Uterus (tissue), 4 donors: ENCODE measurements around the gene HUS1B. TPM values are rescaled to one million over a fixed set of nuclear protein-coding genes. Genes with fewer than 3 reads are reported as not detected.

Experiments used
- DNase-seq, 2 donors: peaks; one replicate each; pipeline ENCODE4 v3.0.0-alpha.2; 2019 to 2020
- H3K27ac ChIP-seq, 2 donors: fragments of 200-600 bp; sonication (generic); 1 replicate in 1 of 2; 2 replicates in 1 of 2; pipeline ENCODE4 v1.5.1; 2016 to 2018
- H3K27me3 ChIP-seq, 2 donors: fragments of 200-600 bp; sonication (generic); one replicate each; pipeline ENCODE4 v1.5.1; 2018 to 2019; ENCODE audit warnings: control low read depth in 1 of 2
- H3K36me3 ChIP-seq, 2 donors: fragments of 200-600 bp; sonication (generic); one replicate each; pipeline ENCODE4 v1.5.1; 2019; ENCODE audit warnings: control low read depth in 1 of 2
- H3K4me1 ChIP-seq, 2 donors: fragments of 200-600 bp; sonication (generic); one replicate each; pipeline ENCODE4 v1.5.1; 2018 to 2019; ENCODE audit warnings: control low read depth in 1 of 2
- H3K4me3 ChIP-seq, 2 donors: fragments of 200-600 bp; sonication (generic); 1 replicate in 1 of 2; 2 replicates in 1 of 2; pipeline ENCODE4 v1.5.1; 2018 to 2019; ENCODE audit warnings: mild to moderate bottlenecking in 1 of 2
- H3K9me3 ChIP-seq, 2 donors: fragments of 200-600 bp; sonication (generic); one replicate each; pipeline ENCODE4 v1.5.1; 2019; ENCODE audit warnings: control low read depth in 1 of 2
- POLR2A ChIP-seq, 2 donors: fragments of 450-650 bp; IDR thresholded peaks; one replicate each; pipeline ENCODE4 v1.6.1; 2016; ENCODE audit warnings: antibody characterized with exemption in 2 of 2, mild to moderate bottlenecking in 1 of 2, moderate library complexity in 1 of 2
- intact Hi-C: fragments of 100-400 bp; cut with DNase I; formaldehyde crosslinking; loops from one replicate; pipeline ENCODE4 v1.15.1; 2023; ENCODE audit warnings: low total_unique reads
- total RNA-seq, 4 donors: library from RNA; depleted of rRNA in 3 of 4; stranded (reverse); fragments of >200 nt in 3 of 4; gene quantifications; one replicate each; pipeline versions ENCODE4 v1.1.0 to v1.2.4, GENCODE V29; 2014 to 2023
- TF ChIP-seq, protein P1 (sequence below), 4 experiments: fragments of 200-600 bp in 2 of 4; fragments of 450-650 bp in 2 of 4; sonication (generic) in 2 of 4; IDR thresholded peaks; one replicate each; pipeline ENCODE4 v1.5.1; 2016 to 2019; ENCODE audit warnings: antibody characterized with exemption in 4 of 4, mild to moderate bottlenecking in 2 of 4, moderate library complexity in 1 of 4
- donor health status: DM: yes; HTN: yes; CAD: no.

HUS1B gene
- total RNA-seq, 4 donors from 2014 or later = 1.5 to 2.8 (median 2.8) TPM; not detected in 1

DNA sequence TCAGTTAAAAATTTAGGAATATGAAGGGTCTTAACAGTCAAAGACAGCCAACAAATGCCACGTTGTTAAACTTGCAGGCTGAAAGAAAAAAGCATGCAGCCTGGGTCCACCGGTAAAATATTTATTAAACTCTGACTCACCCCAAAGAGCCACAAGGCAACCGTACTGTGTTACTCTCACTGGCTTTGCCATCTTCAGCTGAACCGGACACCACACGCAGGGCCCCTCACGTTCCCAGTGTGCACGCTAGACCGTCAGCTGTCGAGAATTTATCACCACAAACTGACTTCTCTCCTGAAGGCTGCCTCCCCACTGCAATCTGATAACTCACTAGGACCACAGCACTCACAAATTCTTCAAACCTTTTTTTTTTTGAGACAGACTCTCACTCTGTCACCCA, 30.7 kb downstream of the HUS1B start:
- H3K4me3 ChIP-seq = no peak overlapping the region
- H3K4me1 ChIP-seq = no peaks in the 10 kb centered on the region
- DNase-seq = no peak
- no peaks in the 10 kb centered on the region for H3K27me3 ChIP-seq
- TF ChIP-seq, protein P1, sequence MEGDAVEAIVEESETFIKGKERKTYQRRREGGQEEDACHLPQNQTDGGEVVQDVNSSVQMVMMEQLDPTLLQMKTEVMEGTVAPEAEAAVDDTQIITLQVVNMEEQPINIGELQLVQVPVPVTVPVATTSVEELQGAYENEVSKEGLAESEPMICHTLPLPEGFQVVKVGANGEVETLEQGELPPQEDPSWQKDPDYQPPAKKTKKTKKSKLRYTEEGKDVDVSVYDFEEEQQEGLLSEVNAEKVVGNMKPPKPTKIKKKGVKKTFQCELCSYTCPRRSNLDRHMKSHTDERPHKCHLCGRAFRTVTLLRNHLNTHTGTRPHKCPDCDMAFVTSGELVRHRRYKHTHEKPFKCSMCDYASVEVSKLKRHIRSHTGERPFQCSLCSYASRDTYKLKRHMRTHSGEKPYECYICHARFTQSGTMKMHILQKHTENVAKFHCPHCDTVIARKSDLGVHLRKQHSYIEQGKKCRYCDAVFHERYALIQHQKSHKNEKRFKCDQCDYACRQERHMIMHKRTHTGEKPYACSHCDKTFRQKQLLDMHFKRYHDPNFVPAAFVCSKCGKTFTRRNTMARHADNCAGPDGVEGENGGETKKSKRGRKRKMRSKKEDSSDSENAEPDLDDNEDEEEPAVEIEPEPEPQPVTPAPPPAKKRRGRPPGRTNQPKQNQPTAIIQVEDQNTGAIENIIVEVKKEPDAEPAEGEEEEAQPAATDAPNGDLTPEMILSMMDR (IDR thresholded peaks at IDR 0.05) = no peak
- intact Hi-C loops = no loop called here
- no peak overlapping the region for H3K27ac ChIP-seq
- H3K36me3 ChIP-seq = no peaks in the 10 kb centered on the region
- H3K9me3 ChIP-seq = no peaks in the 10 kb centered on the region

DNA sequence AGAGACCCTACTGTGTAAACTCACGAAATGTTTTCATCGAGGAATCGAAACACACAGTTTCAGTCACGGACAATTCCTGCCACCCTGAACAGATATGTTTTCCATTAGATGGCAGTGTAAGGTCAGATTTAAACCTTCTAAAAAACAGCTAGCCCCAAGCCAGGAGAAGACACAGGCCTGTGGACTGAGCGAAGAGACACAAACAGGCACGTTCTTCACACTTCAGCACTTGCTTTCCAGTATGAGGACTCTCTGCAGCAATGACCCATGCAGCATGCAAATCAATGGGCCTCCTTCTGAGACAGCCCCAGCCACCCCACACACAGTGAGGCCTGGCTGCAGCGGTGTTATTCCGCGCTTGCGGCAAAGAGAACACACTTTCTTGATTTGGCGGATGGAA, 31.9 kb downstream of the HUS1B start:
- intact Hi-C loops = no loop called here
- no peaks in the 10 kb centered on the region for H3K36me3 ChIP-seq
- no peaks in the 10 kb centered on the region for H3K9me3 ChIP-seq
- no peaks in the 10 kb centered on the region for H3K27me3 ChIP-seq
- no peaks in the 10 kb centered on the region for H3K4me1 ChIP-seq
- no peak overlapping the region for H3K4me3 ChIP-seq
- H3K27ac ChIP-seq = no peak overlapping the region
- no peak for TF ChIP-seq POLR2A (IDR thresholded peaks at IDR 0.05)
- TF ChIP-seq, protein P1 (IDR thresholded peaks at IDR 0.05) = no peak
- no peak for DNase-seq

DNA sequence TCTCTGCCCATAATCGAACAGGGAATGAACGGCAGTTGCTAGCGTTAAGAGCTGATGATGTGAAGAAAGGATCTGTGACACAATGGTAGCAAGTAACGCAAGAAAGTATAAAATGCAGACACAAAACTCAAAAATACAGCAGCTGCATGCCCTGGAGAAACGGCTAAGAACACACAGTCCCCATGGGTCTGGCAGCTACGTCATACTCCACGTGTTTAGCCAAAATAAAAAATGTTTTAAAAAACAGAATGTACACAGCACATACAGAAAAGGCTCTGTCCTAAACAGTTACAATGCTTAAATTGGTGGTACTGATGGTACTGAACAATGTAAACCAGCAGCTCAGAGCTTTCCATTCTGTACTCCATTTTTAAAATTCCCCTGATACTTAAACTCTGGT, 34.4 kb downstream of the HUS1B start:
- no peak overlapping the region for H3K4me3 ChIP-seq
- no peaks in the 10 kb centered on the region for H3K9me3 ChIP-seq
- DNase-seq = no peak
- intact Hi-C loops = no loop called here
- no peak for TF ChIP-seq POLR2A (IDR thresholded peaks at IDR 0.05)
- TF ChIP-seq, protein P1 (IDR thresholded peaks at IDR 0.05) = no peak
- H3K27me3 ChIP-seq = no peaks in the 10 kb centered on the region
- H3K27ac ChIP-seq = no peak overlapping the region
- H3K36me3 ChIP-seq = no peaks in the 10 kb centered on the region
- no peaks in the 10 kb centered on the region for H3K4me1 ChIP-seq

DNA sequence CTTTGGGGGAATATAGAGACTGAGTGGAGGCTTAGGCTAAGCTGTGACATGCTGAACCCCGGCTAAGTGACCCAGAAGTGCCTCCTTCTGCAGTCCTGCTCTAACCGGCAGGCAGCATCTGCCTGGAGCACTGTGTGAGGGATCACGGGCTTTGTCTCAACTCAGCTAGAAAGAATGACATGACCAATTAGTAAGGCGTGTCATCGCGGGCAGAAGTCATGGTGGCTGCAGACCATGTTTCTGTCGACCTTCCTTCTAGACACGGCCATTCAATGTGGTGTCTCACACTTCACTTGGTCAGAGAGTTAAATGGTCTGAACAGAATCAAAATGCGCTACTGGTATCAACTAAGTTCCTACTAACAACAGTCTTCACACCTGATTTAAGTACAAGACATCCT, 35.0 kb downstream of the HUS1B start:
- no peak for DNase-seq
- intact Hi-C loops = no loop called here
- H3K36me3 ChIP-seq = no peaks in the 10 kb centered on the region
- no peak overlapping the region for H3K4me3 ChIP-seq
- no peaks in the 10 kb centered on the region for H3K4me1 ChIP-seq
- H3K27ac ChIP-seq = no peak overlapping the region
- TF ChIP-seq POLR2A (IDR thresholded peaks at IDR 0.05) = no peak
- TF ChIP-seq, protein P1 (IDR thresholded peaks at IDR 0.05) = no peak
- no peaks in the 10 kb centered on the region for H3K27me3 ChIP-seq
- no peaks in the 10 kb centered on the region for H3K9me3 ChIP-seq

DNA sequence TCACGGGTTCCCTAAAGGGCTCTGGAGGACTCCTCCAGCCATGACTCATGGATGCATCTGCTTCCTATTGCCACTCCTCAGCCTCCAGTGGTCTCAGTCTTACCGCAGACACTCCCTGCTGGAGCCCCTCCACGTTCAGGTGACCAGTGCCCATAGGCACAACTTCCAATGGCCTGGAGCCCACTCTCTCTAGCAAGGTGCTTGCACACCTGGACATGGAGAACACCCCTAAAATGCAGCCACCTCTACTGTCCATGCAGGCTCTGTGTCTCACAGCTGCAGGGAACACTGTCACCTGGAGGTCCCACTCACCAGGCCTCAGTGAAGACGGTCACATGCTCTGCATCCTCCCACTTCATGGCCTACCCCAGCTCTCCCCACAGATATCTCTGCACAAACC, 36.0 kb downstream of the HUS1B start:
- DNase-seq = no peak
- no peaks in the 10 kb centered on the region for H3K9me3 ChIP-seq
- H3K4me1 ChIP-seq = no peaks in the 10 kb centered on the region
- intact Hi-C loops = no loop called here
- H3K36me3 ChIP-seq = no peaks in the 10 kb centered on the region
- H3K27me3 ChIP-seq = no peaks in the 10 kb centered on the region
- no peak overlapping the region for H3K4me3 ChIP-seq
- TF ChIP-seq, protein P1 (IDR thresholded peaks at IDR 0.05) = no peak
- TF ChIP-seq POLR2A (IDR thresholded peaks at IDR 0.05) = no peak
- H3K27ac ChIP-seq = no peak overlapping the region
